Inflammatory macrophage treated with lipopolysaccharide for 4 hours (primary cell): Measurements from ENCODE around the gene CDSN.

Experiments used
- DNase-seq: peaks from one replicate; pipeline ENCODE4 v3.0.0-alpha.2; 2020

The CDSN gene

DNA sequence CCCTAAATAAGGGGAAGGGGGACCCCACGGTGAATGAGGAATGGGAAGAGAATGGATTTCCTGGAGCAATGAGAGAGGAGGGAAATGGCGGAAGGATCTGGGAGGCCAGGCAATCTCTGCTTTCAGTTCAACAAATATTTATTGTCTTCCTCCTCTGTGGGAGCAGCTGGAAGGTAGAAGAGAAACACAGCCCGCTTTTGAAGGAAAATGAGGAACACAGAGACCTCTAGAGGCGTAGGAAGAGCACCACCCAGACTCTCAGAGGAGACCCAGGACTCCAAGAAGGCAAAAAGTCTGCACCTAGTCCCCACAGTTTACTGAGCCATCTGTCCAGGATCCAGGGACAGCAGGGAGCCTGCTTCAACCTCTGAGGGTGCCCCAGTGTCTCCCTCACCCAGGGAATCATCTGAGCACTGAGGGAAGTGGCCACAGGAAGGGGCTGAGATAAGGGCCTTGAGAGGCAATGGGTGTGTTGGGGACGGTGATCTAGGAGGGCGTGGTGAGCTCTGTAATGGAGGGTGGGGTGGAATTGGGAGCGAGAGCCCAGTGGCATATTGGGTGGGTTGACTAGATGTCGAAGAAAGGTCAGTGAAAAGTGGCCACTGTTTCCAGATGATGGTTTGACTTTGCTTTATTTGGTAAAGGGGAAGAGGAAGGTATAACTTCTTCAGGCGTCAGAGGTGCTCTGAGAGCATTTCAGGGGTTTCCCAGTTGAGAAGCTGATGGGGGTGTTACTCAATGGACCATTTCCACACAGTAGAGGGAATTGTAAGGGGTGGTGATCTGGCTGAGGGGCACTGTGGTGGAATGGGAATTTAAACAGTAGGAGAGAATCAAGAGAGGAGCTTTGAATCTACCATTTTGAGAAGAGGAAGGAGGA is 5.0 kb downstream of the CDSN start:
- DNase-seq, result peak; percentile 33

DNA sequence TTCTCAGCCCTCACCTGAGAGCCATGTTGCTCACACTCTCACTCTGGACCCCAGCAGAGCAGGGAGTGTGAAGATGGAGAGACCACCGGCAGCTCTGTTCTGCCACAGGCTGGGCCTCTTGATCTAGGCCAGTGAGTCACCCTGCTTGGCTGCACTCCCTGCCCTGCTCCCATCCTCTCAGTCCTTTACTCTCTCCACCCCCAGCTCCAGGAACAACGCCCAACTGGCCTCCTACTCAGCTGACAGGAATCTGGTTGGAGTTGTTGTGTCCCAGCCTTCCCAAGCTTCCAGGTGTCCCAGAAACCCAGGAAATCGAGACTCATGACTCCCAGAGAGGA is 5.7 kb downstream of the CDSN start, which contains the start of gene PSORS1C1:
PSORS1C1 (plus strand) TSS at position 260 of the 338 bp plus-strand sequence. CDS start 14,833 bp downstream, outside the sequence.
- DNase-seq, result no peak

DNA sequence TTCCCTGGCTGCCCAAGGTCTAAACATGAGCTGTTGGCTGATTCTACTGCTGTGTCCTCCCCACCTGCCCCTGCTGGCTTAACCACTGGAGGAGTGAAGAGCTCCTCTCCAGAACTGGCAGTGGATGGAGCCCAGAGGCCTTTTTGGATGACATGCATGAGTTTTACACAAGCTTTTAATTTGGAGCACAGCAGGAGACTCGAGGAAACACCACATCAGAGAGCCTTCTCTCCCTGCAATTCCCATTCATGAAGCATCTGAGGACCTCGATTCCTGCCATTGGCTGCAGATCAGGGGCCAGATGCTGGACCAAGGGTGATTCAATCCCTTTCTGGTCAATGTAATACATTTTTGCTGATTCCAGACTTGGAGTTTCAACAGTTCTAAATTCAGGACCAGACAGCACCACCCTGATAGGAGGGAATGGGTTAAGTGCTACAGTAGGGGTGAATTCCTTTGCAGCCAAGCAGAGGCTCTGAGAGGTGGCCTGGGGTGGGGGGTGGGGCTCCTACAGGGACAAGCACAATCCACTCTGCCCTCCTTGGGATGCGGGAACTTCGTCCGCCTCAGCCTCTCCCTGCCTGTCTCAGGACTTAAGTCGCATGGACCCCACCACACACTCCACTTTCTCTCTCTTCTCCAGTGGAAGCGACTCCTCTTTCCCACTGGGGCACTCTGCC is 6.2 kb downstream of the CDSN start:
- no peak for DNase-seq

DNA sequence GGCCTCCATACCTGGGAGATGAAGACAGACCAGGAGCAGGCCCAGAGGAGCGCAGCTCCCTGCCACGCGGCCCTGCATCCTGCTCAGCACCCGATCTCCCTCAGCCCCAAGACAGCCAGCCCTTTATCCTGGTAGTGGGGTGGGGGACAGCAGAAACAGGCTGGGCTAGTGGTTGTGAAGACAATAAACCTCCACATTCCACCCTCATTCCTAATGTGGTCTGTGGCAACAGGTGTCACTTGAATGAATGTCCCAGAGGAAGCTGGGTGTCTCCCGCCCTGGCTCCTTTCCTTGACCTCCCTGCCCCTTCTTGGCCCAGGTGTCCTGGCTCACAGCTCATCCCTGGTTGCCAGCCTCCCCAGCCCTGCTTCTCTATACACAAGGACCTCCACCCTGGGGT is 7.8 kb downstream of the CDSN start, which contains the start of gene C6orf15:
C6orf15 (minus strand) TSS at position 98 of the 400 bp plus-strand sequence; CDS start at position 78, 20 bp downstream.
- DNase-seq, result no peak

DNA sequence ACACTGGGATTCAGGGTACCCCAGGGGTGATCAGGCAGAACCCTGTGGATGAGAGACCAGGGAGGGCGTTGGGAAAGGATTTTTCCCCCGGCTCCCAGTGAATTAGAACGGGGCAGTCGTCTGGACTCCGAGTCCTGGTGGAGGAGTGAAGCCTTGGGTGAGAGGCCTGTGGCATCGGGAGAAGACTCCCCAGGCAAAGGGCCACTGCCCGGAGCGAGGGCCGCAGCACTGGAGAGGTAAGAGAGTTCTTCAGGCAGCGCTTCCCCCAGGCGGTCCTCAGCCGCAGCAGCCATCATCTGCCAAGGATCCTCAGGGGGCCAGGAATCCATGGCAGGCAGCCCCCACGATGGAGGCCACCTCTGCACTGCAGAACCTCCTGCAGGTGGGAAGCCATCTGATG is 8.5 kb downstream of the CDSN start:
- DNase-seq, result no peak

DNA sequence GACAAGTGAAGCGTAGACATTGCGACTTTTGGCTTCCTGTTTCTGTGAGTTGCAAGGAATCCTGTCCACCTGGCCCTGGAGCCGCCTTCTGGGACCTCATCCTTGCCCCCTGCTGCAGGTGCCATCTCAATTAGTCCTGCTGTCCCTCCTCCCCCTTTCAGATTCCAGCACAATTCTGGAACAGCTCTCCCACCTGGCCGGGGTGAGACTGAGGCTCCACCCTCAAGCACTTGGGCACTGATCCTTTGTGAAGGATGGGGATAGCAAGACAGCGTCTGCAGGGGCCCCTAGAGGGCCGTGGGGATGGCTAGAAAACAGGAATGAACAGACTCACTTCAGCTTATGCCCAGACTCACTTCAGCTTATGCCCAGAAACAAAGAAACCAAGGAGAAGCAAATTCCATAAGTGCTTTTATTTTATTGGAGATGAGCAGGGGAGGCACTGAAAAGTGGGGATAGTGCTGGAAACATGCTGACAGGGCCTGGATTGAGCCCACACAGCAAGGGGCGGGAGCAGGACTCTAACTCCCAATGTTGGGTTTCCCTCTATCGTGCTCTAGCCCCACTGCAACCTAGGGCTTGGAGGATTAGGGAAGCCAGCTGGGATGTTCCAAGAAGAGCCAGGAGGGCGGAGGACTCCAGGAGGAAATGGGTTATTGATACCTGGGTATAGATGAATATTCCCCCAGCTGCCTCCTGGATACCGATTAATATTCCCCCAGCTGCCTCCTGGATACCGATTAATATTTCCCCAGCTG is 9.2 kb downstream of the CDSN start:
- no peak for DNase-seq

DNA sequence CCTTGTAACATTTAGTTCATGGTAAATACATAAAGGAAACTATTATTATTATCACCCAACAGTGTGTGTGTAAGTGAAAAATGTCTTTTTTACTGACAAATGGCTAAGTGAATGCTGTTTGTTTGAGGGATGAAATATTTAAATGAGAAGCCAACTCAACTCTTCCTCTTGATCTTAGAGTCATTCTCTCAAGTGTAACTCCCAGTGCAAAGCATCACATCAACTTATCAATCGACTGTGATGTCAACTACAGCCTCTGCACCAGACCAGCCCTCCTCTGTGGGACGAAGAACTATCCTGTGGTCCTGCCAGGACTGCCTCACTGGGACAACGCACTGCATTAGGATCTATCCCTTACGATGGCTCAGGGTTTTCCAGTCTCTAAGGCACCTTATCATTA is 13.2 kb downstream of the CDSN start:
- DNase-seq, result no peak

DNA sequence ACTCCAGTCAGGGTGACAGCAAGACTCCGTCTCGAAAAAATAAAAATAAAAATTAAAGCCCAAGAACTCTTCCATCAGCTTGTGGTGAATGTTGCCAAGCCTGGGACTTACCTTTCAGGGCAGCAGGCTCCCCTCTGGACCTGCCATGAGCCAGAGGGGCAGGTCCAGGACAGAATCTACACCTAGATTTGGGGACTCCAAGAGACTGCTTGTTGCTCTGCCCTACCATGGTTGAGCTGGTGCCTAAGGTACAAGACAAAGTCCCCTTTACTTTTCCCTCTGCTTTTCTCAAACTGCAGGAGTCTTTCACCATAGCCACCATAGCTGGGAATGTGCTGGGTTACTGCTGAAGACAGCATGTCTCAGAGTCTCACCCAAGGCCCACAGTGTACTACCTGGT is 17.1 kb downstream of the CDSN start:
- no peak for DNase-seq

DNA sequence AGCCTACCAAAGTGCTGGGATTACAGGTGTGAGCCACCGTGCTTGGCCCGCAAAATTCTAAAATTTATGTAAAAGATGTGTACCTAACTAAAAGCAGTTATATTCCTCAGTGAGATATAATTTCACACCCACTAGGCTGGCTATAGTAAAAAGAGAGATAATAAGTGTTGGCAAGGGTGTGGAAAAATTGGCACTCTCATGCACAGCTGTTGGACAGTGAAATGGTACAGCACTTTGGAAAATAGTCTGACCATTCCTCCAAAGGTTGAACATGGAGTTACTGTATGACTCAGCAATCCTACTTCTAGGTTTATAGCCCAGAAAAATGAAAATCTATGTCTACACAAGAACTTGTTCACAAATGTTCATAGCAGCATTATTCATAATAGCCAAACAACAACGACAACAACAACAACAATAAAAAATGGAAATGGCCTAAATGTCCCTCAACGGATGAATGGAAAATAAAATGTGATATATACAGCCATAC is 21.8 kb downstream of the CDSN start:
- DNase-seq, result no peak

DNA sequence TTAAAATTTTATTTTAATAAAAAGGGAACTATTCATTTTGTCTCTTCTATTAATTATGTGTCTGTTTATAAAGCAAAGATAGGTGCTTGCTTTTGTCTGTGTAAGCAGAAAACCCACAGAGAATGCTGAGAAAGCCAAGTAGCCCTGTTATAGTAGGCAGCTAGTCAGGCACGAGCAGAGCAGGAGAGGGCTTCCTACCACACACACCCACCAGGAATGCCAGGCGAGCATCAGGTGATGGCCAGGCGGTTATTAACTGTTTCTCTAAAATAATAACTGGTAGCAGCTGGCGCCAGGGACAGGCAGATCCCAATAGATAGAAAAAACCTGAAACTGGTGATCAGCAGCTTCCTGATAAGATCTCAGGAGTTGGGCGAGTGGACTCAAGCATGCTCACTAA is 23.6 kb downstream of the CDSN start:
- no peak for DNase-seq

DNA sequence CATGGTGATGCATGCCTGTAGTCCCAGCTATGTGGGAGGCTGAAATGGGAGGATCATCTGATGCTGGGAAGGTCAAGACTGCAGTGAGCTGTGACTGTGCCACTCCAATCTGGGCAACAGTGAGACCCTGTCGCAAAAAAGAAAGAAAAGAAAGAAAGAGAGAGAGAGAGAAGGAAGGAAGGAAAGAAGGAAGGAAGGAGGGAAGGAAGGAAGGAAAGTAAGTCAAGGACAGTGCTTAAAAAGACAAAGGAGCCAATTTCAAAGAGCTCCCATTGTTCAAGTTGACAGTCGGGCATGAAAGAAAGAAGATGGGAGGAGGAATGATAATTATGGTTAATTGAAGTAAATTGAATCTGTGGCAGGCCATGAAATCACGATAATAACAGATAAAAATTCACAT is 24.0 kb downstream of the CDSN start:
- no peak for DNase-seq

DNA sequence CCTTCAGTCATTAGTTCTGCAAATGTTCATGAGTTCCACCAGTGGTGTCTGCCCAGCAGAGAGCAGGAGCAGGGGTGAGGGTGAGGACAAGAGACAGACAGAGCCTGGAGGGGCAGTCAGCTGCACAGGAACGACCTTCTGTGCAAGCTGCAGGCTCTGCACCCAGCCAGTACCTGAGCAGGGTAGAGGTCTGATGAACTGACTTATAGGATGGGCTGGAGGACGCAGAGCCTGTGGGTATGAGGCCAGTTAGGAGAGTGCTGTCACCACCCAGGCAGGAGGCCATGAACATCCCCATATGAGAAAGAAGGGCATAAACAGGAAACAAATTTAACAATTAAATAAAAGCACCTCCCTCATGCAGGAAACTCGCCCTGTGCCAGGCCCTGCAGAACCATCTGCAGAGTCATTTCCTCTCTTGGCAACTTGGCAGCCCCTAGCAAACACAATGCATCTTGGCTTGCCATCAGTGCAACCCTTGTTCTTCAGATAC is 25.8 kb downstream of the CDSN start:
- DNase-seq, result no peak

DNA sequence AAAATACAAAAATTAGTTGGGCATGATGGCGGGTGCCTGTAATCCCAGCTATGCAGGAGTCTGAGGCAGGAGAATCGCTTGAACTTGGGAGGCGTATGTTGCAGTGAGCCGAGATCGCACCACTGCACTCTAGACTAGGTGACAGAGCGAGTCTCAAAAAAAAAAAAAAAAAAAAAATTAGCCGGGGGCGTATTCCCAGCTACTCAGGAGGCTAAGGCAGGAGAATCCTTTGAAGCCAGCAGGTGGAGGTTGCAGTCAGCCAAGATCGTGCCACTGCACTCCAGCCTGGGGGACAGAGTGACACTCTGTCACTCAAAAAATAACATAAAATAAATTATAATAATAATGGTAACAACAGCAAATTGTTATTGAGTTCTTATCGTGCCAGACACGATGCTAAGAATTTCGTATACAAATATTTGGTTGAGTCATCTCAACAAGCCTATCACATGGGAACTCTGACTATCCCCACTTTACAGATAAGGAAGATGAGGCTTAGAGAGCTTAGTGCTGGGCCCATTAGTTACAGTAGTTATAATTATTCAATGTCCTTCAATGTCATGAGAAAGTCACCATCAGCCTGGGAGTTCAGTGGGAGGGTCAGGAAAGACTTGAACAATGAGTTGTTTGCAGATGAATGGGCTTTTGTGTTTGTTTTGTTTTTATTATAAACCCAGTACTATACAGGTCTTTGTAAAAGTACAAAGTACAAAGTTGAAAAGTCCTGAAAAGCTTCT is 27.3 kb downstream of the CDSN start:
- DNase-seq, result no peak

DNA sequence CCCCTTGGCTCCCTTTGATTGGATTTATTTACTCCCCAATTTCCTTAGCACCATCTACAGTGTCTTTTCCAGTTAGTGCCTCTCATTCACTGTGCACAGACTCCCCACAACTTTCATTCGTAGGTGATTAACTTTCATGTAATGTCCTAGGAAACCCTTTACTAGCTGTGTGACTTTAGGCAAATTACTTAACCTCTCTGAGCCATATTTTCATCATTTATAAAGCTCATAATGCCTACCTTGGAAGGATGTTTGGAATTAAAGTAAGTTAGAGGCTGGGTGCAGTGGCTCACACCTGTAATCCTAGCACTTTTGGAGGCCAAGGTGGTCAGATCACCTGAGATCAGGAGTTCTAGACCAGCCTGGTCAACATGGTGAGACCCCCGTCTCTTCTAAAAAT is 28.0 kb downstream of the CDSN start:
- no peak for DNase-seq

DNA sequence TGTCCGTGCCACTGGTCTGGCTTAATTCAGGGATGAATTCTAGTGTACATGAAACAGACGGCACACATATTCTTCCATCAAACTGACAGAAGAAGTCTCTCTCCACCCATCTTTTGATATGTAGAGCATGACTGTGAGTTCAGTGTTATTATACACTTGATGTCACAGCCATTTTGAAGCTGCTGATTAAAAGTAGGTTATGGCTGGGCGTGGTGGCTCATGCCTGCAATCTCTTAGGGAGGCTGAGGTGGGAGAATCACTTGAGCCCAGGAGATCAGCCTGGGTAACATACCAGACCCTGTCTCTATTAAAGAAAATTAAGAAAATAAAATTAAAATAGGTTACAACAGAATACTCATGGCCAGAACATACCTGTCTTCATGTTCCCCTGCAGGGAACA is 28.6 kb downstream of the CDSN start:
- no peak for DNase-seq

DNA sequence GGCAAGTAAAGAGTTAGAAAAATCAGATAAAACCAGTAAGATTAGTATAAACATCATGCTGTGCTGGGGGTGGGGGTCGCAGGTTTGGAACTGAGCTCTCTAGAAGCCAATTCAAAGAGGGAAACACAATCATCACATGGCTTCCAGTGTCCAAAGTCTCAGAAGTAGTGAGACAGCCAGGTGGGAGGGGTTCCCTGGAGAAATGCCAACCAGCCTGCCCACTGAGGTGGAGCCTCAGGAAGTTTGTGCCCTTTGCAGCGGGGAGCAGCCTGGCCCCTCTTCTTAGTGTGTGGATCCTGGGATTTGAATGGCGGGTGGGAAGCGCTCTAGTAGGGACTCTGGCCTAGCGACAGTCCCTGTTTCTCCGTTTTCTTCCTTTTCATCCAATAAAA is 29.3 kb downstream of the CDSN start:
- no peak for DNase-seq

DNA sequence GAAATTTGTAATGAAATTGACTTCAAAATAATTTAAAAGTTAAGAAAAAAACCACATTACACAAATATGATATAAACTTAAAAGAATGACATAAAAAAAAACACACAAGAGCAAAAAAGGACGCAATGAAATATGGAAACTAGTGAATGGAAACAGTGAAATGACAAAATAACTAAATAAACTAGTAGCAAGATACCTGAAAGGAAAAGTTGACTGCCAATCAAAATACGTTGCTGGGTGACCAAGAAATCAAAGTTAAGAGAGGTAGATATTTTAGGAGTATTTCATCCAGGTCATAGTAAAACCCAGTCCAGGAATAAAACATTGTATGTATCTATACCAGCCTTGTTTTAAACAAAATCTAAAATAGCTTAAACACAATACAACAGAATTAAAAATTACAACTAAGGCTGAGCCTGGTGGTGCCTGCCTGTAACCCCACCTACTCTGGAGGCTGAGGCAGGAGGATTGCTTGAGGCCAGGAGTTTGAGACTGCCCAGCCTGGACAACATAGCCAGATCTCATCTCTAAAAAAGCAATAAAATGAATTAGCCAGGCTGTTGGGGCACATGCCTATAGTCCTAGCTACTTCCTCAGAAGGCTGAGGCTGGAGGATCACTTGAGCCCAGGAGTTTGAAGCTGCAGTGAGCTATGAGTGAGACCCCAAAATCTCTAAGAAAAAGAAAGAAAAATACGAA is 29.8 kb downstream of the CDSN start:
- DNase-seq, result no peak

DNA sequence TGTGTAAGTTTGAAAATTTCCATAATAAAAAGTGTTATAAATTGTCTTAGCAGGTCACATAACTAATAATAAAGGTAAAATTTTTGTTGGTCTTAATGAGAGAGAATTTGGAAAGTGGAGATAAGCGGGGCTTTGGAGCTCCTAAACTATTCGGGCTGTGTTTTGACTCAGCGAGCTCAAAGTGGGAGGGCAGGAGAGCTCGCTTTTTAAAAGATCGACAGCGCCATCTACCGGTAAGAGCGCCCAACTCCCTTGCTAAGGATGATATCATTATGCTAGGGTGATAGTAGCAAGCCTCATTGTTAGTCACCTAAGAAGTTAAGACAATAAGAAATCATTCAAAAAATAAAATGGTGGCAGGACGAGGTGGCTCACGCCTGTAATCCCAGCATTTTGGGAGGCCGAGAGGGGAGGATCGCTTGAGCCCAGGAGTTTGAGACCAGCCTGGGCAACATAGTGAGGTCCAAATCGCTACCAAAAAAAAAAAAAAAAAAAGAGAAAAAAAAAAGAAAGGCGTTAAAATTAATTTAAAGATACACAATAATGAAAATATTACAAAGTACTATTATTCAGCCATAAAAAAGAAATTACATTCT is 32.7 kb downstream of the CDSN start:
- DNase-seq, result peak; percentile 85

DNA sequence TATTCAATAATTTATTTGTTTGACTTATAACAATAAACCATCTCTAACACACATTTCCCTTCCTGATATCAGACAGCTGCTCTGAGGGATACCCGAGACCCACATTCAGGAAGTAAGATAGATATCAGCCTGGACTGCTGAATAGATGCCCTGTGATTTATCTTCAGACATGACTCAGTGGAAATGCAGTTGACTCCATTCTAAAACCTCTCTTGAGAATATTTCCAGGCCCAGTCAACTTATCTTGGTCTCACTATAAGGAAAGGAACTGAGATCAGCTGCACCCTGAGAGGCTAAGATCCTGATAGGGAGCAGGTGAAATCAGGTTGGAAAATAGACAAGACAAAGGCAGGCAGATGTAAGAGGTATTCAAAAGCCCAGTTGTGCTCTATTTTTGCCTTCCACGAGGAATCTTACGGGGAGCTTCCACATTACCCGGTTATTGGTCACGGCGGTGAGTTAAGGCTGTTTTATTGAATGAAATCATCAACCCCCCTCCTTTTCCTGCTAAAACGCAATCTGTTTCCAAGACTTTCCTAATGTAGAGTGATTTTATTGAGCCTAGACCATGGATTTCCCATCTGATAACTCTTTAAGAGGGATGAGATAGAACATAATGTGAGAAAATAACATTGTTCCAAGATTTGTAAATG is 33.3 kb downstream of the CDSN start:
- DNase-seq, result peak; percentile 8

DNA sequence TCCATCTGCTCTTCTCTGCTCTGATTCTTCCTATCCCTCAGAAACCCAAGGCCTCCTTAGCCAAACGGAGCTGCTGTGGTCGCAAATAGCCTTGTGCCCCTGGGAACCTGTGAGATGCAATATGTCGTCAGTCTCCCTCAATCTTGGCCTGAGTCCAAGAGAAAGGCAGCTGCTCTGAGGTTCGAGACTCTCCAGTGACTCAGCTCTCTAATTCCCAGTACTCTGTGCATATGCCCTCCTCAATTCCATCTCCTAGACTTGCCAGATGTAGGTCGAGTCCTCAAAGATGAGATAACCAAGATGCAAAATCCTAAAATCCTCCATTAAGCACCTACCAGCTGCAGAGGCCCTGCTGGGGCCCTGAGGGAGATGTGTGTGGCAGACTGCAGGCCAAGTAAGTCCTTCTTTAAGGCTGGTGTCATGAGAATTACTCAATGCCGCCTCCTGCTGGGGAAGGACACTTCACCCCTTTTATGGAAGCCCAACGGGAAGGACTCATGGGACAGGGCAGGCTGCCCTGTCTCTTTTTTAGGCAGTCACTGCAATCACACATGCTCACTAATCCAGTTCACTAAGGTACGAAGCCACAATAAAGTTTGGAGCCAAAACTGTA is 36.4 kb downstream of the CDSN start:
- DNase-seq, result peak; percentile 34
